ENCODE measurements around the gene HEXA.

Gene HEXA

DNA sequence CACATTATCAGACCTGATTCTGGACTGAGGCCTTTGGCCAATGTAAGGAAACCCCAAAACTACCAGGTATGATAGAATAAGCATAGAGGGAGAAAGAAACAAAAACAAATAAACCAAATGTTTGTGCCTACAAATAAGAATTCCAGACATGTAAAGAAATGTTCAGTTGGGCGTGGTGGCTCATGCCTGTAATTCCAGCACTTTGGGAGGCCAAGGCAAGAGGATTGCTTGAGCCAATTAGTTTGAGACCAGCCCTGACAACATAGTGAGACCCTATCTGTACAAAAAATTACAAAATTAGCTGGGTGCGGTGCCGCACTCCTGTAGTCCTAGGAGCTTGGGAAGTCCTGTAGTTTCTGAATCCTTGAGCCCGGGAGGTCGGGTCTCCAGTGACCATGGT, 35.3 kb upstream of the HEXA start:
- TF ChIP-seq SPI1 (IDR thresholded peaks at IDR 0.05; ENCODE audit: borderline replicate concordance, low read depth): no peak
- no peak for TF ChIP-seq GABPA (IDR thresholded peaks at IDR 0.05; ENCODE audit: low read depth)
- TF ChIP-seq, protein P1, sequence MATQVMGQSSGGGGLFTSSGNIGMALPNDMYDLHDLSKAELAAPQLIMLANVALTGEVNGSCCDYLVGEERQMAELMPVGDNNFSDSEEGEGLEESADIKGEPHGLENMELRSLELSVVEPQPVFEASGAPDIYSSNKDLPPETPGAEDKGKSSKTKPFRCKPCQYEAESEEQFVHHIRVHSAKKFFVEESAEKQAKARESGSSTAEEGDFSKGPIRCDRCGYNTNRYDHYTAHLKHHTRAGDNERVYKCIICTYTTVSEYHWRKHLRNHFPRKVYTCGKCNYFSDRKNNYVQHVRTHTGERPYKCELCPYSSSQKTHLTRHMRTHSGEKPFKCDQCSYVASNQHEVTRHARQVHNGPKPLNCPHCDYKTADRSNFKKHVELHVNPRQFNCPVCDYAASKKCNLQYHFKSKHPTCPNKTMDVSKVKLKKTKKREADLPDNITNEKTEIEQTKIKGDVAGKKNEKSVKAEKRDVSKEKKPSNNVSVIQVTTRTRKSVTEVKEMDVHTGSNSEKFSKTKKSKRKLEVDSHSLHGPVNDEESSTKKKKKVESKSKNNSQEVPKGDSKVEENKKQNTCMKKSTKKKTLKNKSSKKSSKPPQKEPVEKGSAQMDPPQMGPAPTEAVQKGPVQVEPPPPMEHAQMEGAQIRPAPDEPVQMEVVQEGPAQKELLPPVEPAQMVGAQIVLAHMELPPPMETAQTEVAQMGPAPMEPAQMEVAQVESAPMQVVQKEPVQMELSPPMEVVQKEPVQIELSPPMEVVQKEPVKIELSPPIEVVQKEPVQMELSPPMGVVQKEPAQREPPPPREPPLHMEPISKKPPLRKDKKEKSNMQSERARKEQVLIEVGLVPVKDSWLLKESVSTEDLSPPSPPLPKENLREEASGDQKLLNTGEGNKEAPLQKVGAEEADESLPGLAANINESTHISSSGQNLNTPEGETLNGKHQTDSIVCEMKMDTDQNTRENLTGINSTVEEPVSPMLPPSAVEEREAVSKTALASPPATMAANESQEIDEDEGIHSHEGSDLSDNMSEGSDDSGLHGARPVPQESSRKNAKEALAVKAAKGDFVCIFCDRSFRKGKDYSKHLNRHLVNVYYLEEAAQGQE (IDR thresholded peaks at IDR 0.05; ENCODE audit: insufficient replicate concordance, low read depth): no peak
- TF ChIP-seq, protein P2, sequence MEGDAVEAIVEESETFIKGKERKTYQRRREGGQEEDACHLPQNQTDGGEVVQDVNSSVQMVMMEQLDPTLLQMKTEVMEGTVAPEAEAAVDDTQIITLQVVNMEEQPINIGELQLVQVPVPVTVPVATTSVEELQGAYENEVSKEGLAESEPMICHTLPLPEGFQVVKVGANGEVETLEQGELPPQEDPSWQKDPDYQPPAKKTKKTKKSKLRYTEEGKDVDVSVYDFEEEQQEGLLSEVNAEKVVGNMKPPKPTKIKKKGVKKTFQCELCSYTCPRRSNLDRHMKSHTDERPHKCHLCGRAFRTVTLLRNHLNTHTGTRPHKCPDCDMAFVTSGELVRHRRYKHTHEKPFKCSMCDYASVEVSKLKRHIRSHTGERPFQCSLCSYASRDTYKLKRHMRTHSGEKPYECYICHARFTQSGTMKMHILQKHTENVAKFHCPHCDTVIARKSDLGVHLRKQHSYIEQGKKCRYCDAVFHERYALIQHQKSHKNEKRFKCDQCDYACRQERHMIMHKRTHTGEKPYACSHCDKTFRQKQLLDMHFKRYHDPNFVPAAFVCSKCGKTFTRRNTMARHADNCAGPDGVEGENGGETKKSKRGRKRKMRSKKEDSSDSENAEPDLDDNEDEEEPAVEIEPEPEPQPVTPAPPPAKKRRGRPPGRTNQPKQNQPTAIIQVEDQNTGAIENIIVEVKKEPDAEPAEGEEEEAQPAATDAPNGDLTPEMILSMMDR (IDR thresholded peaks at IDR 0.05; ENCODE audit: insufficient read depth, low read length): no peak
- TF ChIP-seq POLR2AphosphoS5 (IDR thresholded peaks at IDR 0.05; ENCODE audit: low read depth): no peak
- no peak for DNase-seq (ENCODE audit: low read depth in 1 of 2, low spot score in 1 of 2)
- H3K27me3 ChIP-seq (ENCODE audit: insufficient read depth, poor library complexity, severe bottlenecking): no peaks in the 10 kb centered on the region
- no peak overlapping the region for H3K4me3 ChIP-seq (replicated peaks; ENCODE audit: insufficient read depth, low read length)
- H3K27ac ChIP-seq (replicated peaks): no peak overlapping the region

DNA sequence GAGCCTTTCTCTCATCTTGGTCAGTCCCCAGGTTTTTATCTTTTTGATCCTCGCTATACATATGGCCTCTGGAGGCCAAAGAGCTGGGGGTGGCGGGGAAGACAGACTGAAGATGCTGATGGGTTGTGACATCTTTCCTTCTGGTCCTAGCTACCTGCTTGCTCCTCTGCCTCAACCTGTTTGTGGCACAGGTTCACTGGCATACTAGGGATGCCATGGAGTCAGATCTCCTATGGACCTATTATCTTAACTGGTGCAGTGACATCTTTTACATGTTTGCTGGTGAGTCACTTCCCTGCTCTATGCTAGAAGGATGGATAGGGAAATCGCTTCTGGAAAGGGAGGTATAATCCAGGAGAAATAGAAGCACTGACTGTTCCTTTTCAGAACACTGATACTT, 31.1 kb upstream of the HEXA start:
- TF ChIP-seq SPI1 (IDR thresholded peaks at IDR 0.05; ENCODE audit: borderline replicate concordance, low read depth): no peak
- no peak for TF ChIP-seq GABPA (IDR thresholded peaks at IDR 0.05; ENCODE audit: low read depth)
- TF ChIP-seq, protein P2 (IDR thresholded peaks at IDR 0.05; ENCODE audit: insufficient read depth, low read length): no peak
- TF ChIP-seq, protein P1 (IDR thresholded peaks at IDR 0.05; ENCODE audit: insufficient replicate concordance, low read depth): no peak
- no peak for TF ChIP-seq POLR2AphosphoS5 (IDR thresholded peaks at IDR 0.05; ENCODE audit: low read depth)
- Histone ChIP-seq H3K27ac (replicated peaks) (no peak overlapping the region), H3K4me3 (replicated peaks; ENCODE audit: insufficient read depth, low read length) (no peak overlapping the region), H3K27me3 (ENCODE audit: insufficient read depth, poor library complexity, severe bottlenecking) (no peaks in the 10 kb centered on the region)
- no peak for DNase-seq (ENCODE audit: low read depth in 1 of 2, low spot score in 1 of 2)

DNA sequence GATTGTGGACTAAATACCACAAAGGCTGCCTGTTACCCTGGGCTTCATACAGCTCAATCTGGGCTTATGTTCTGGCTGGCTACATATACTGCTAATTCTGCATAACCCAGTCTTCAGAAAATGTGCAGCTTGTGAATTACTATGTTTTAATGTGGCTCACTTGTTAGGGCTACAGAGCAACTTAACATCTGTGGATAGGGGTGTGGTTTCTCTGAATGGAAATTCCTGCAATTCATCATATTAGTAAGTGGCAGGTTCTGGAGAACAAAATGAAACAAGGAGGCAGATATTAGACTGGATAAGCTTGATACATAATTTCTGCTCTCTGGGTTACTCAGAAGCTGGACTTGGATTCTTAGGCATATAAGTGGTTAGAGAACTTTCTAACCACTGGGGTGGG, 29.0 kb upstream of the HEXA start:
- no peak for DNase-seq (ENCODE audit: low read depth in 1 of 2, low spot score in 1 of 2)
- TF ChIP-seq SPI1 (IDR thresholded peaks at IDR 0.05; ENCODE audit: borderline replicate concordance, low read depth) (no peak), POLR2AphosphoS5 (IDR thresholded peaks at IDR 0.05; ENCODE audit: low read depth) (no peak), GABPA (IDR thresholded peaks at IDR 0.05; ENCODE audit: low read depth) (no peak)
- TF ChIP-seq, protein P1 (IDR thresholded peaks at IDR 0.05; ENCODE audit: insufficient replicate concordance, low read depth): no peak
- TF ChIP-seq, protein P2 (IDR thresholded peaks at IDR 0.05; ENCODE audit: insufficient read depth, low read length): no peak
- no peaks in the 10 kb centered on the region for H3K27me3 ChIP-seq (ENCODE audit: insufficient read depth, poor library complexity, severe bottlenecking)
- H3K27ac ChIP-seq (replicated peaks): no peak overlapping the region
- no peak overlapping the region for H3K4me3 ChIP-seq (replicated peaks; ENCODE audit: insufficient read depth, low read length)

Measured in HL-60 (cell line).